ENCODE results near the gene TSPAN8.

TSPAN8 gene

GRCh38 chr12:71193041-71193440, 35.2 kb upstream of the TSPAN8 start:
- no peak overlapping the region for H3K4me3 ChIP-seq (ENCODE audit: control insufficient read depth, low read depth, low read length)
- no peak for DNase-seq (ENCODE audit: low read depth)
- no peak for TF ChIP-seq CTCF (IDR thresholded peaks at IDR 0.05; ENCODE audit: control insufficient read depth, insufficient read depth, low read depth, low read length, missing control alignments)

- no peak for TF ChIP-seq CTCF (IDR thresholded peaks at IDR 0.05; ENCODE audit: control insufficient read depth, insufficient read depth, low read depth, low read length, missing control alignments)
- no peak overlapping the region for H3K4me3 ChIP-seq (ENCODE audit: control insufficient read depth, low read depth, low read length)
- DNase-seq (ENCODE audit: low read depth), result no peak
These were observed 33.9 kb upstream of the TSPAN8 start for GRCh38 chr12:71191509-71192196.

GRCh38 chr12:71190822-71191221, 33.0 kb upstream of the TSPAN8 start:
- no peak for DNase-seq (ENCODE audit: low read depth)

GRCh38 chr12:71187379-71187778, 29.6 kb upstream of the TSPAN8 start:
- no peak overlapping the region for H3K4me3 ChIP-seq (ENCODE audit: control insufficient read depth, low read depth, low read length)
- no peak for DNase-seq (ENCODE audit: low read depth)
- no peak for TF ChIP-seq CTCF (IDR thresholded peaks at IDR 0.05; ENCODE audit: control insufficient read depth, insufficient read depth, low read depth, low read length, missing control alignments)

More at GRCh38 chr12:71190822-71191221, 33.0 kb upstream of the TSPAN8 start:
- TF ChIP-seq CTCF (IDR thresholded peaks at IDR 0.05; ENCODE audit: control insufficient read depth, insufficient read depth, low read depth, low read length, missing control alignments), result no peak
- no peak overlapping the region for H3K4me3 ChIP-seq (ENCODE audit: control insufficient read depth, low read depth, low read length)

- H3K4me3 ChIP-seq (ENCODE audit: control insufficient read depth, low read depth, low read length), result no peak overlapping the region
- DNase-seq (ENCODE audit: low read depth), result no peak
- TF ChIP-seq CTCF (IDR thresholded peaks at IDR 0.05; ENCODE audit: control insufficient read depth, insufficient read depth, low read depth, low read length, missing control alignments), result no peak
These were observed 28.9 kb upstream of the TSPAN8 start for GRCh38 chr12:71186571-71187288.

- TF ChIP-seq CTCF (IDR thresholded peaks at IDR 0.05; ENCODE audit: control insufficient read depth, insufficient read depth, low read depth, low read length, missing control alignments), result no peak
- no peak for DNase-seq (ENCODE audit: low read depth)
- H3K4me3 ChIP-seq (ENCODE audit: control insufficient read depth, low read depth, low read length), result no peak overlapping the region
These were observed 26.0 kb upstream of the TSPAN8 start for GRCh38 chr12:71183846-71184245.
